MM.1S (cell line): Measurements from ENCODE around the gene KRT2.

ENCODE experiments used
- DNase-seq: peaks from one replicate; pipeline ENCODE4 v3.0.0-alpha.2; 2015
- H2AFZ ChIP-seq: fragments of 300-600 bp; sonication (generic); 2 replicates; pipeline ENCODE4 v1.6.0; 2016; ENCODE audit warnings: antibody characterized with exemption, low read length
- H3F3A ChIP-seq: fragments of 300-600 bp; sonication (generic); 2 replicates; pipeline ENCODE4 v1.6.1; 2016; ENCODE audit warnings: mild to moderate bottlenecking, antibody characterized with exemption, low read length, moderate library complexity, mixed read lengths; ENCODE audit not compliant: insufficient read depth
- H3K27ac ChIP-seq: fragments of 300-600 bp; sonication (generic); 2 replicates; pipeline ENCODE4 v1.5.1; 2016; ENCODE audit warnings: mild to moderate bottlenecking, low read length
- H3K27me3 ChIP-seq: fragments of 300-600 bp; sonication (generic); replicated peaks from 2 replicates; pipeline ENCODE4 v1.6.0; 2016; ENCODE audit warnings: low read length; ENCODE audit not compliant: insufficient read depth
- H3K36me3 ChIP-seq: fragments of 300-600 bp; sonication (generic); replicated peaks from 2 replicates; pipeline ENCODE4 v1.6.1; 2016; ENCODE audit warnings: mild to moderate bottlenecking, low read length, mixed read lengths; ENCODE audit not compliant: insufficient read depth
- H3K4me1 ChIP-seq: fragments of 300-600 bp; sonication (generic); 2 replicates; pipeline ENCODE4 v1.6.1; 2016; ENCODE audit warnings: low read length, mixed read lengths
- H3K4me2 ChIP-seq: fragments of 300-600 bp; sonication (generic); 2 replicates; pipeline ENCODE4 v1.6.0; 2016; ENCODE audit warnings: low read depth, low read length
- H3K4me3 ChIP-seq: fragments of 300-600 bp; sonication (generic); 2 replicates; pipeline ENCODE4 v1.5.1; 2016; ENCODE audit warnings: low read length, mixed read lengths
- H3K79me2 ChIP-seq: fragments of 300-600 bp; sonication (generic); 2 replicates; pipeline ENCODE4 v1.6.1; 2016; ENCODE audit warnings: mixed run types, low read length, mixed read lengths
- H3K9ac ChIP-seq: fragments of 300-600 bp; sonication (generic); 2 replicates; pipeline ENCODE4 v1.6.1; 2016; ENCODE audit warnings: low read length, mixed read lengths
- H3K9me2 ChIP-seq: fragments of 300-600 bp; sonication (generic); replicated peaks from 2 replicates; pipeline ENCODE4 v1.6.1; 2016; ENCODE audit warnings: mild to moderate bottlenecking, low read length, mixed read lengths; ENCODE audit not compliant: insufficient read depth
- H3K9me3 ChIP-seq: fragments of 300-600 bp; sonication (generic); replicated peaks from 2 replicates; pipeline ENCODE4 v1.6.1; 2016; ENCODE audit warnings: mild to moderate bottlenecking, low read length, mixed read lengths; ENCODE audit not compliant: insufficient read depth
- H4K20me1 ChIP-seq: fragments of 300-600 bp; sonication (generic); 2 replicates; pipeline ENCODE4 v1.6.1; 2016; ENCODE audit warnings: mild to moderate bottlenecking, low read length, moderate library complexity, mixed read lengths; ENCODE audit not compliant: insufficient read depth
- CTCF ChIP-seq: fragments of 300-600 bp; sonication (generic); IDR thresholded peaks from 2 replicates; pipeline ENCODE4 v1.5.1; 2016; ENCODE audit warnings: antibody characterized with exemption, low read length, mixed read lengths
- EZH2 ChIP-seq: fragments of 300-600 bp; sonication (generic); optimal IDR thresholded peaks from 2 replicates; pipeline ENCODE3; 2017; ENCODE audit warnings: low read depth, mild to moderate bottlenecking, antibody characterized with exemption, low read length, mixed read lengths
- EZH2phosphoT487 ChIP-seq: fragments of 300-600 bp; sonication (generic); IDR thresholded peaks from 2 replicates; pipeline ENCODE4 v1.6.1; 2018; ENCODE audit warnings: antibody characterized with exemption, low read length

KRT2 gene

GRCh38 chr12:52615912-52616311 lies 36.1 kb downstream of the KRT2 start:
- Histone ChIP-seq H3K9me3 (no peaks in the 10 kb centered on the region), H3K9ac (no peak overlapping the region), H3K27ac (no peak overlapping the region), H3F3A (no peaks in the 10 kb centered on the region), H3K36me3 (no peaks in the 10 kb centered on the region), H3K4me1 (no peaks in the 10 kb centered on the region), H4K20me1 (no peaks in the 10 kb centered on the region), H3K9me2 (no peaks in the 10 kb centered on the region), H2AFZ (no peak overlapping the region), H3K27me3 (peaks cover 61% of the 10 kb centered on the region), H3K79me2 (no peaks in the 10 kb centered on the region), H3K4me2 (no peak overlapping the region), H3K4me3 (no peak overlapping the region)
- no peak for DNase-seq
- TF ChIP-seq EZH2phosphoT487, result no peak
- no peak for TF ChIP-seq CTCF
- no peak for TF ChIP-seq EZH2

GRCh38 chr12:52615208-52615868 lies 36.7 kb downstream of the KRT2 start:
- H3F3A ChIP-seq, result no peaks in the 10 kb centered on the region
- no peaks in the 10 kb centered on the region for H4K20me1 ChIP-seq
- H3K4me2 ChIP-seq, result no peak overlapping the region
- no peak overlapping the region for H2AFZ ChIP-seq
- H3K4me1 ChIP-seq, result no peaks in the 10 kb centered on the region
- no peak overlapping the region for H3K9ac ChIP-seq
- H3K36me3 ChIP-seq, result no peaks in the 10 kb centered on the region
- no peaks in the 10 kb centered on the region for H3K79me2 ChIP-seq
- no peak overlapping the region for H3K4me3 ChIP-seq
- peaks cover 65% of the 10 kb centered on the region for H3K27me3 ChIP-seq
- no peaks in the 10 kb centered on the region for H3K9me2 ChIP-seq
- no peaks in the 10 kb centered on the region for H3K9me3 ChIP-seq
- TF ChIP-seq CTCF, result no peak
- no peak for TF ChIP-seq EZH2
- no peak for TF ChIP-seq EZH2phosphoT487
- no peak for DNase-seq
- H3K27ac ChIP-seq, result no peak overlapping the region

DNA sequence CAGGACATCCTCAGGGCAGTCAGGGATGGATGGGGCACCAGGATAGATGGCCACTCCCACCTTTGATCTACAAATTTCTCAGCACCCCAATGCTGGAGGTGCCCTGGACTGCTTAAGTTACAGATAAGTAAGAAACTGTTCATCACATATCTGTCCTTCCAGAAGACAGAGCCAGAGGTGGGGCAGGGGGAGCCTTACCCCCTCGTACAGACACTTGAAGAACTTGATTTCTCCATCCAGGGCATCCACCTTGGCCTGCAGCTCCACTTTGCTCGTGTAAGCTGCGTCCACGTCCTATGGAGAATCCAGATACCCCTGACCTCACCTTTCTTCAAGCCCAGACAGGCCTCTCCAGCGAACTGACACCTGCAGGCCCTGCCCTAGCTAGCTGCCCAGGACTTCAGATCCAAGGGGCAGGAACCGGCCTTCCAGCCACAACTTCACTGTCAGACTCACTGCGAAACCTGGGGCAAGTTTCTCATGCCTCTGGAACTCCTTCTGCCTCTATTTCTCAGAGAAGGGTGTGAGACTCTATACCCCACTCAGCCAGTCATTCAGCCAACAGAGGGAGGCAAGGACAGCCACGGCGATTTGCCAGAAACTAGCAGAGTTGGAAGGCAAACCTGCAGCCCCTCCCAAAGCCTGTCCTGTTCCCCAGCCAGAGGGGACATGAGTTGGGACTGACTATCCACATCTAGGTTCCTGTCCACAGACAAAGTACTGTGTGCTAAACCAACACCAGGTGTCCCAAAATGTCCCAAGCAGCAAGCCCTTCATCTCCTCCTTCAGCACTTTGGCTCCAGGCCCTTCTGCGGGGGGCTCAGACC lies 37.4 kb downstream of the KRT2 start:
- no peaks in the 10 kb centered on the region for H3K79me2 ChIP-seq
- H2AFZ ChIP-seq, result no peak overlapping the region
- no peaks in the 10 kb centered on the region for H3F3A ChIP-seq
- H3K9me3 ChIP-seq, result no peaks in the 10 kb centered on the region
- no peak for DNase-seq
- no peak overlapping the region for H3K4me2 ChIP-seq
- peaks cover 72% of the 10 kb centered on the region for H3K27me3 ChIP-seq
- H3K9ac ChIP-seq, result no peak overlapping the region
- H4K20me1 ChIP-seq, result no peaks in the 10 kb centered on the region
- TF ChIP-seq EZH2, result no peak
- TF ChIP-seq EZH2phosphoT487, result no peak
- TF ChIP-seq CTCF, result no peak
- H3K4me3 ChIP-seq, result no peak overlapping the region
- H3K4me1 ChIP-seq, result no peaks in the 10 kb centered on the region
- no peak overlapping the region for H3K27ac ChIP-seq
- no peaks in the 10 kb centered on the region for H3K9me2 ChIP-seq
- H3K36me3 ChIP-seq, result no peaks in the 10 kb centered on the region
